ENCODE results near the gene NTM.

Gene NTM

GRCh38 chr11:132171031-132171430 lies 800.6 kb downstream of the NTM start:
- Histone ChIP-seq H3K79me2 (ENCODE audit: insufficient read depth, low read length) (no peaks in the 10 kb centered on the region), H3K27me3 (ENCODE audit: insufficient read depth, low read length, poor library complexity, severe bottlenecking) (no peaks in the 10 kb centered on the region), H3K4me1 (ENCODE audit: insufficient read depth, low read length, poor library complexity, severe bottlenecking) (no peaks in the 10 kb centered on the region), H3K4me3 (ENCODE audit: low read length, poor library complexity, severe bottlenecking) (no peak overlapping the region), H3K9me2 (replicated peaks; ENCODE audit: low read depth, low read length) (no peaks in the 10 kb centered on the region), H2AFZ (ENCODE audit: low read length) (no peak overlapping the region), H3K36me3 (ENCODE audit: insufficient read depth, low read length) (no peaks in the 10 kb centered on the region), H3K4me2 (ENCODE audit: low read depth, low read length, poor library complexity, severe bottlenecking) (no peak overlapping the region), H3K9me3 (ENCODE audit: insufficient read depth, low read depth, low read length) (no peaks in the 10 kb centered on the region), H4K20me1 (ENCODE audit: insufficient read depth, low read length, poor library complexity, severe bottlenecking) (no peaks in the 10 kb centered on the region), H3F3A (ENCODE audit: low read depth) (no peaks in the 10 kb centered on the region), H3K9ac (ENCODE audit: low read depth, low read length, poor library complexity, severe bottlenecking) (no peak overlapping the region)
- TF ChIP-seq EZH2phosphoT487 (IDR thresholded peaks at IDR 0.05; ENCODE audit: borderline replicate concordance), result no peak

- H3K9me2 ChIP-seq (replicated peaks; ENCODE audit: low read depth, low read length), result no peaks in the 10 kb centered on the region
- no peak overlapping the region for H2AFZ ChIP-seq (ENCODE audit: low read length)
- no peak for TF ChIP-seq EZH2phosphoT487 (IDR thresholded peaks at IDR 0.05; ENCODE audit: borderline replicate concordance)
- H3K79me2 ChIP-seq (ENCODE audit: insufficient read depth, low read length), result no peaks in the 10 kb centered on the region
- H3K4me1 ChIP-seq (ENCODE audit: insufficient read depth, low read length, poor library complexity, severe bottlenecking), result no peaks in the 10 kb centered on the region
- no peak overlapping the region for H3K9ac ChIP-seq (ENCODE audit: low read depth, low read length, poor library complexity, severe bottlenecking)
- H3K4me3 ChIP-seq (ENCODE audit: low read length, poor library complexity, severe bottlenecking), result no peak overlapping the region
- no peaks in the 10 kb centered on the region for H3F3A ChIP-seq (ENCODE audit: low read depth)
- H3K4me2 ChIP-seq (ENCODE audit: low read depth, low read length, poor library complexity, severe bottlenecking), result no peak overlapping the region
- H3K9me3 ChIP-seq (ENCODE audit: insufficient read depth, low read depth, low read length), result no peaks in the 10 kb centered on the region
- H4K20me1 ChIP-seq (ENCODE audit: insufficient read depth, low read length, poor library complexity, severe bottlenecking), result no peaks in the 10 kb centered on the region
- H3K27me3 ChIP-seq (ENCODE audit: insufficient read depth, low read length, poor library complexity, severe bottlenecking), result no peaks in the 10 kb centered on the region
- no peaks in the 10 kb centered on the region for H3K36me3 ChIP-seq (ENCODE audit: insufficient read depth, low read length)
Measured at GRCh38 chr11:132174362-132175255, 804.2 kb downstream of the NTM start.

DNA sequence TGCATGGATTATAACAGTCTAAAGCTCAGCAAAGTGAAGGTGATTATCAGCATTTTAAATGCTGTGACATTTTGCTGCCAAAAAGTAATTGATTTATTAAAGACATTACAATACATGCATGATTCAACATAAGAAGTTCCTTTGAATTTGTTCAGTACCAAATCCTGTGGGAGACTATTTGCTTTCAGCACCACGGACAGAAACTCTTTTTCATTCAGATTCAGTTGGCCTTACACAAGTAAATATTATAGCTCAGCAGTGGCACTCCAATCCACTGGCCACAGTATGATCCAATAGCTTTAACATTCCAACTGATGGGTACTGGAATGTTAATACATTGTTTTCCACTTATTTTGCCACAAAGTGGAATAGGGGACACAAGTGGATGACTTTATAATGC lies 806.7 kb downstream of the NTM start:
- no peaks in the 10 kb centered on the region for H3K27me3 ChIP-seq (ENCODE audit: insufficient read depth, low read length, poor library complexity, severe bottlenecking)
- no peak overlapping the region for H3K4me3 ChIP-seq (ENCODE audit: low read length, poor library complexity, severe bottlenecking)
- no peaks in the 10 kb centered on the region for H3K9me3 ChIP-seq (ENCODE audit: insufficient read depth, low read depth, low read length)
- H3K36me3 ChIP-seq (ENCODE audit: insufficient read depth, low read length), result no peaks in the 10 kb centered on the region
- no peak overlapping the region for H3K9ac ChIP-seq (ENCODE audit: low read depth, low read length, poor library complexity, severe bottlenecking)
- no peaks in the 10 kb centered on the region for H3K4me1 ChIP-seq (ENCODE audit: insufficient read depth, low read length, poor library complexity, severe bottlenecking)
- no peak for TF ChIP-seq EZH2phosphoT487 (IDR thresholded peaks at IDR 0.05; ENCODE audit: borderline replicate concordance)
- TF ChIP-seq, protein P1, sequence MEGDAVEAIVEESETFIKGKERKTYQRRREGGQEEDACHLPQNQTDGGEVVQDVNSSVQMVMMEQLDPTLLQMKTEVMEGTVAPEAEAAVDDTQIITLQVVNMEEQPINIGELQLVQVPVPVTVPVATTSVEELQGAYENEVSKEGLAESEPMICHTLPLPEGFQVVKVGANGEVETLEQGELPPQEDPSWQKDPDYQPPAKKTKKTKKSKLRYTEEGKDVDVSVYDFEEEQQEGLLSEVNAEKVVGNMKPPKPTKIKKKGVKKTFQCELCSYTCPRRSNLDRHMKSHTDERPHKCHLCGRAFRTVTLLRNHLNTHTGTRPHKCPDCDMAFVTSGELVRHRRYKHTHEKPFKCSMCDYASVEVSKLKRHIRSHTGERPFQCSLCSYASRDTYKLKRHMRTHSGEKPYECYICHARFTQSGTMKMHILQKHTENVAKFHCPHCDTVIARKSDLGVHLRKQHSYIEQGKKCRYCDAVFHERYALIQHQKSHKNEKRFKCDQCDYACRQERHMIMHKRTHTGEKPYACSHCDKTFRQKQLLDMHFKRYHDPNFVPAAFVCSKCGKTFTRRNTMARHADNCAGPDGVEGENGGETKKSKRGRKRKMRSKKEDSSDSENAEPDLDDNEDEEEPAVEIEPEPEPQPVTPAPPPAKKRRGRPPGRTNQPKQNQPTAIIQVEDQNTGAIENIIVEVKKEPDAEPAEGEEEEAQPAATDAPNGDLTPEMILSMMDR (conservative IDR thresholded peaks at IDR 0.05; ENCODE audit: low read length), result no peak
- H3K4me2 ChIP-seq (ENCODE audit: low read depth, low read length, poor library complexity, severe bottlenecking), result no peak overlapping the region
- no peak overlapping the region for H2AFZ ChIP-seq (ENCODE audit: low read length)
- no peaks in the 10 kb centered on the region for H4K20me1 ChIP-seq (ENCODE audit: insufficient read depth, low read length, poor library complexity, severe bottlenecking)
- H3K79me2 ChIP-seq (ENCODE audit: insufficient read depth, low read length), result no peaks in the 10 kb centered on the region
- no peaks in the 10 kb centered on the region for H3K9me2 ChIP-seq (replicated peaks; ENCODE audit: low read depth, low read length)
- no peaks in the 10 kb centered on the region for H3F3A ChIP-seq (ENCODE audit: low read depth)

GRCh38 chr11:132184079-132184478 lies 813.7 kb downstream of the NTM start:
- H3K36me3 ChIP-seq (ENCODE audit: insufficient read depth, low read length), result no peaks in the 10 kb centered on the region
- H3K4me2 ChIP-seq (ENCODE audit: low read depth, low read length, poor library complexity, severe bottlenecking), result no peak overlapping the region
- H3K9me3 ChIP-seq (ENCODE audit: insufficient read depth, low read depth, low read length), result no peaks in the 10 kb centered on the region
- no peaks in the 10 kb centered on the region for H3K79me2 ChIP-seq (ENCODE audit: insufficient read depth, low read length)
- H3K27me3 ChIP-seq (ENCODE audit: insufficient read depth, low read length, poor library complexity, severe bottlenecking), result no peaks in the 10 kb centered on the region
- H3F3A ChIP-seq (ENCODE audit: low read depth), result no peaks in the 10 kb centered on the region
- no peaks in the 10 kb centered on the region for H3K9me2 ChIP-seq (replicated peaks; ENCODE audit: low read depth, low read length)
- H3K9ac ChIP-seq (ENCODE audit: low read depth, low read length, poor library complexity, severe bottlenecking), result no peak overlapping the region
- no peaks in the 10 kb centered on the region for H4K20me1 ChIP-seq (ENCODE audit: insufficient read depth, low read length, poor library complexity, severe bottlenecking)
- no peak overlapping the region for H3K4me3 ChIP-seq (ENCODE audit: low read length, poor library complexity, severe bottlenecking)
- TF ChIP-seq, protein P1 (conservative IDR thresholded peaks at IDR 0.05; ENCODE audit: low read length), result no peak
- no peak for TF ChIP-seq EZH2phosphoT487 (IDR thresholded peaks at IDR 0.05; ENCODE audit: borderline replicate concordance)
- no peaks in the 10 kb centered on the region for H3K4me1 ChIP-seq (ENCODE audit: insufficient read depth, low read length, poor library complexity, severe bottlenecking)
- no peak overlapping the region for H2AFZ ChIP-seq (ENCODE audit: low read length)

Measured in Loucy (cell line).